ENCODE measurements around the gene RNF220. TPM values are rescaled to one million over a fixed set of nuclear protein-coding genes. Genes with fewer than 3 reads are reported as not detected.
A peak's percentile ranks its signal among the peaks of the same experiment; 100 is the strongest.

The RNF220 gene
- total RNA-seq, 1 donor from 2014 or later: 25.1 TPM

GRCh38 chr1:44485229-44485933 lies 80.3 kb downstream of the RNF220 start:
- peaks cover 4 to 7% (median 7%) of the 10 kb centered on the region in 3 donors for H3K4me1 ChIP-seq (ENCODE audit: control insufficient read depth in 3 of 3, insufficient read depth in 3 of 3, low read length in 3 of 3)
- peak overlapping the region in 1 of 3 donors; percentile 23 for H3K9ac ChIP-seq (ENCODE audit: low read depth in 1 of 3, low read length in 3 of 3)
- peaks cover 0 to 4% (median 3%) of the 10 kb centered on the region in 3 donors for H3K27me3 ChIP-seq (ENCODE audit: control insufficient read depth in 3 of 3, insufficient read depth in 3 of 3, low read length in 3 of 3)
- H3K36me3 ChIP-seq (ENCODE audit: control insufficient read depth in 3 of 3, insufficient read depth in 3 of 3, low read length in 3 of 3): no peaks in the 10 kb centered on the region
- H3K4me3 ChIP-seq (ENCODE audit: low read length in 3 of 3): no peak overlapping the region
- H3K9me3 ChIP-seq (ENCODE audit: control insufficient read depth in 3 of 3, low read length in 3 of 3): no peaks in the 10 kb centered on the region
- H3K27ac ChIP-seq (ENCODE audit: low read depth, low read length): peak overlapping the region; percentile 50

- no peak overlapping the region for H3K9ac ChIP-seq (ENCODE audit: low read depth in 1 of 3, low read length in 3 of 3)
- H3K4me1 ChIP-seq (ENCODE audit: control insufficient read depth in 3 of 3, insufficient read depth in 3 of 3, low read length in 3 of 3): peaks cover 4 to 7% (median 7%) of the 10 kb centered on the region in 3 donors
- H3K27ac ChIP-seq (ENCODE audit: low read depth, low read length): no peak overlapping the region
- H3K9me3 ChIP-seq (ENCODE audit: control insufficient read depth in 3 of 3, low read length in 3 of 3): no peaks in the 10 kb centered on the region
- H3K36me3 ChIP-seq (ENCODE audit: control insufficient read depth in 3 of 3, insufficient read depth in 3 of 3, low read length in 3 of 3): no peaks in the 10 kb centered on the region
- H3K27me3 ChIP-seq (ENCODE audit: control insufficient read depth in 3 of 3, insufficient read depth in 3 of 3, low read length in 3 of 3): peaks cover 0 to 4% (median 3%) of the 10 kb centered on the region in 3 donors
- no peak overlapping the region for H3K4me3 ChIP-seq (ENCODE audit: low read length in 3 of 3)
These were observed 80.9 kb downstream of the RNF220 start for GRCh38 chr1:44485934-44486460.

- Histone ChIP-seq H3K4me1 (ENCODE audit: control insufficient read depth in 3 of 3, insufficient read depth in 3 of 3, low read length in 3 of 3) (peaks cover 4 to 7% (median 5%) of the 10 kb centered on the region in 3 donors), H3K36me3 (ENCODE audit: control insufficient read depth in 3 of 3, insufficient read depth in 3 of 3, low read length in 3 of 3) (no peaks in the 10 kb centered on the region), H3K27ac (ENCODE audit: low read depth, low read length) (no peak overlapping the region), H3K4me3 (ENCODE audit: low read length in 3 of 3) (no peak overlapping the region), H3K9me3 (ENCODE audit: control insufficient read depth in 3 of 3, low read length in 3 of 3) (no peaks in the 10 kb centered on the region), H3K9ac (ENCODE audit: low read depth in 1 of 3, low read length in 3 of 3) (no peak overlapping the region), H3K27me3 (ENCODE audit: control insufficient read depth in 3 of 3, insufficient read depth in 3 of 3, low read length in 3 of 3) (no peaks in the 10 kb centered on the region)
These were observed 84.4 kb downstream of the RNF220 start for GRCh38 chr1:44489481-44489880.

- Histone ChIP-seq H3K9ac (ENCODE audit: low read depth in 1 of 3, low read length in 3 of 3) (no peak overlapping the region), H3K27me3 (ENCODE audit: control insufficient read depth in 3 of 3, insufficient read depth in 3 of 3, low read length in 3 of 3) (peaks cover 15 to 26% (median 17%) of the 10 kb centered on the region in 3 donors), H3K27ac (ENCODE audit: low read depth, low read length) (no peak overlapping the region), H3K4me3 (ENCODE audit: low read length in 3 of 3) (no peak overlapping the region), H3K36me3 (ENCODE audit: control insufficient read depth in 3 of 3, insufficient read depth in 3 of 3, low read length in 3 of 3) (no peaks in the 10 kb centered on the region), H3K4me1 (ENCODE audit: control insufficient read depth in 3 of 3, insufficient read depth in 3 of 3, low read length in 3 of 3) (peaks cover 0 to 5% (median 5%) of the 10 kb centered on the region in 3 donors), H3K9me3 (ENCODE audit: control insufficient read depth in 3 of 3, low read length in 3 of 3) (no peaks in the 10 kb centered on the region)
These were observed 91.6 kb downstream of the RNF220 start for GRCh38 chr1:44496541-44497171.

- peaks cover 0 to 5% (median 5%) of the 10 kb centered on the region in 3 donors for H3K4me1 ChIP-seq (ENCODE audit: control insufficient read depth in 3 of 3, insufficient read depth in 3 of 3, low read length in 3 of 3)
- no peaks in the 10 kb centered on the region for H3K36me3 ChIP-seq (ENCODE audit: control insufficient read depth in 3 of 3, insufficient read depth in 3 of 3, low read length in 3 of 3)
- no peak overlapping the region for H3K9ac ChIP-seq (ENCODE audit: low read depth in 1 of 3, low read length in 3 of 3)
- H3K27ac ChIP-seq (ENCODE audit: low read depth, low read length): no peak overlapping the region
- no peaks in the 10 kb centered on the region for H3K9me3 ChIP-seq (ENCODE audit: control insufficient read depth in 3 of 3, low read length in 3 of 3)
- H3K4me3 ChIP-seq (ENCODE audit: low read length in 3 of 3): no peak overlapping the region
- H3K27me3 ChIP-seq (ENCODE audit: control insufficient read depth in 3 of 3, insufficient read depth in 3 of 3, low read length in 3 of 3): peaks cover 15 to 26% (median 17%) of the 10 kb centered on the region in 3 donors
These were observed 92.5 kb downstream of the RNF220 start for GRCh38 chr1:44497422-44498170.

GRCh38 chr1:44499306-44499705 lies 94.3 kb downstream of the RNF220 start:
- Histone ChIP-seq H3K27me3 (ENCODE audit: control insufficient read depth in 3 of 3, insufficient read depth in 3 of 3, low read length in 3 of 3) (peaks cover 15 to 26% (median 17%) of the 10 kb centered on the region in 3 donors), H3K36me3 (ENCODE audit: control insufficient read depth in 3 of 3, insufficient read depth in 3 of 3, low read length in 3 of 3) (no peaks in the 10 kb centered on the region), H3K4me3 (ENCODE audit: low read length in 3 of 3) (no peak overlapping the region), H3K9me3 (ENCODE audit: control insufficient read depth in 3 of 3, low read length in 3 of 3) (no peaks in the 10 kb centered on the region), H3K9ac (ENCODE audit: low read depth in 1 of 3, low read length in 3 of 3) (no peak overlapping the region), H3K4me1 (ENCODE audit: control insufficient read depth in 3 of 3, insufficient read depth in 3 of 3, low read length in 3 of 3) (peaks cover 0 to 5% (median 5%) of the 10 kb centered on the region in 3 donors), H3K27ac (ENCODE audit: low read depth, low read length) (no peak overlapping the region)

- Histone ChIP-seq H3K4me1 (ENCODE audit: control insufficient read depth in 3 of 3, insufficient read depth in 3 of 3, low read length in 3 of 3) (peaks cover 0 to 9% (median 5%) of the 10 kb centered on the region in 3 donors), H3K9me3 (ENCODE audit: control insufficient read depth in 3 of 3, low read length in 3 of 3) (no peaks in the 10 kb centered on the region), H3K9ac (ENCODE audit: low read depth in 1 of 3, low read length in 3 of 3) (no peak overlapping the region), H3K4me3 (ENCODE audit: low read length in 3 of 3) (no peak overlapping the region), H3K36me3 (ENCODE audit: control insufficient read depth in 3 of 3, insufficient read depth in 3 of 3, low read length in 3 of 3) (no peaks in the 10 kb centered on the region), H3K27ac (ENCODE audit: low read depth, low read length) (no peak overlapping the region), H3K27me3 (ENCODE audit: control insufficient read depth in 3 of 3, insufficient read depth in 3 of 3, low read length in 3 of 3) (peaks cover 15 to 34% (median 17%) of the 10 kb centered on the region in 3 donors)
These were observed 95.4 kb downstream of the RNF220 start for GRCh38 chr1:44500181-44501046.

- Histone ChIP-seq H3K4me1 (ENCODE audit: control insufficient read depth in 3 of 3, insufficient read depth in 3 of 3, low read length in 3 of 3) (peaks cover 0 to 9% (median 5%) of the 10 kb centered on the region in 3 donors), H3K9me3 (ENCODE audit: control insufficient read depth in 3 of 3, low read length in 3 of 3) (no peaks in the 10 kb centered on the region), H3K27me3 (ENCODE audit: control insufficient read depth in 3 of 3, insufficient read depth in 3 of 3, low read length in 3 of 3) (peaks cover 18 to 42% (median 21%) of the 10 kb centered on the region in 3 donors), H3K4me3 (ENCODE audit: low read length in 3 of 3) (no peak overlapping the region), H3K36me3 (ENCODE audit: control insufficient read depth in 3 of 3, insufficient read depth in 3 of 3, low read length in 3 of 3) (no peaks in the 10 kb centered on the region), H3K27ac (ENCODE audit: low read depth, low read length) (no peak overlapping the region), H3K9ac (ENCODE audit: low read depth in 1 of 3, low read length in 3 of 3) (peak overlapping the region in 1 of 3 donors; percentile 5)
These were observed 96.2 kb downstream of the RNF220 start for GRCh38 chr1:44501047-44501890.
